ENCODE results near the gene MT1F.

Gene MT1F

GRCh38 chr16:56633535-56633934 is 24.2 kb upstream of the MT1F start:
- H3K4me3 ChIP-seq (ENCODE audit: low read length), result no peak overlapping the region
- peaks cover 92% of the 10 kb centered on the region for H3K27me3 ChIP-seq (ENCODE audit: insufficient read depth, low read length, poor library complexity)
- no peaks in the 10 kb centered on the region for H3K4me1 ChIP-seq (ENCODE audit: control insufficient read depth, low read depth, low read length)
- no peak overlapping the region for H2AK5ac ChIP-seq (ENCODE audit: low read length)
- H3K18ac ChIP-seq (ENCODE audit: low read length), result no peak overlapping the region
- no peak overlapping the region for H3K23ac ChIP-seq (ENCODE audit: low read length)
- no peak overlapping the region for H3K56ac ChIP-seq (ENCODE audit: low read length)
- WGBS (ENCODE audit: extremely low coverage, insufficient coverage, low lambda C conversion rate), result no CpG with 5 or more reads among the region's 7 CpGs
- DNase-seq, result no peak
- H2BK5ac ChIP-seq (ENCODE audit: low read length), result no peak overlapping the region
- H2BK15ac ChIP-seq (replicated peaks; ENCODE audit: low read depth), result no peak overlapping the region
- H3K9ac ChIP-seq (ENCODE audit: low read length), result no peak overlapping the region
- H3K79me1 ChIP-seq (ENCODE audit: low read length), result no peaks in the 10 kb centered on the region
- H4K5ac ChIP-seq (ENCODE audit: low read length), result no peak overlapping the region
- H4K8ac ChIP-seq (ENCODE audit: low read depth, low read length), result no peak overlapping the region
- no peak overlapping the region for H3K4ac ChIP-seq (ENCODE audit: low read depth, low read length)
- no peak overlapping the region for H2BK120ac ChIP-seq (ENCODE audit: low read depth, low read length)
- H3K4me2 ChIP-seq (ENCODE audit: low read length), result no peak overlapping the region
- no peak overlapping the region for H3K27ac ChIP-seq (ENCODE audit: low read depth, low read length)
- no peaks in the 10 kb centered on the region for H3K36me3 ChIP-seq (ENCODE audit: control insufficient read depth, insufficient read depth, low read length)
- H3K79me2 ChIP-seq (ENCODE audit: control insufficient read depth, insufficient read depth, low read length), result no peaks in the 10 kb centered on the region

GRCh38 chr16:56634715-56635440 is 22.9 kb upstream of the MT1F start:
- Histone ChIP-seq H3K27me3 (ENCODE audit: insufficient read depth, low read length, poor library complexity) (peaks cover 92% of the 10 kb centered on the region), H3K4me2 (ENCODE audit: low read length) (no peak overlapping the region), H4K8ac (ENCODE audit: low read depth, low read length) (no peak overlapping the region), H2BK5ac (ENCODE audit: low read length) (no peak overlapping the region), H3K9ac (ENCODE audit: low read length) (no peak overlapping the region), H3K23ac (ENCODE audit: low read length) (no peak overlapping the region), H3K4me1 (ENCODE audit: control insufficient read depth, low read depth, low read length) (no peaks in the 10 kb centered on the region), H4K5ac (ENCODE audit: low read length) (no peak overlapping the region), H3K18ac (ENCODE audit: low read length) (no peak overlapping the region), H3K27ac (ENCODE audit: low read depth, low read length) (no peak overlapping the region), H3K79me2 (ENCODE audit: control insufficient read depth, insufficient read depth, low read length) (no peaks in the 10 kb centered on the region), H3K4me3 (ENCODE audit: low read length) (no peak overlapping the region), H3K4ac (ENCODE audit: low read depth, low read length) (no peak overlapping the region), H3K56ac (ENCODE audit: low read length) (peak overlapping the region; percentile 7), H3K79me1 (ENCODE audit: low read length) (no peaks in the 10 kb centered on the region), H3K36me3 (ENCODE audit: control insufficient read depth, insufficient read depth, low read length) (no peaks in the 10 kb centered on the region), H2BK15ac (replicated peaks; ENCODE audit: low read depth) (no peak overlapping the region), H2AK5ac (ENCODE audit: low read length) (no peak overlapping the region), H2BK120ac (ENCODE audit: low read depth, low read length) (no peak overlapping the region)
- no peak for DNase-seq
- WGBS (ENCODE audit: extremely low coverage, insufficient coverage, low lambda C conversion rate), result no CpG with 5 or more reads among the region's 47 CpGs

GRCh38 chr16:56635441-56635967 is 22.3 kb upstream of the MT1F start:
- H3K4me2 ChIP-seq (ENCODE audit: low read length), result no peak overlapping the region
- H3K4ac ChIP-seq (ENCODE audit: low read depth, low read length), result no peak overlapping the region
- H2AK5ac ChIP-seq (ENCODE audit: low read length), result no peak overlapping the region
- no peak for DNase-seq
- H3K23ac ChIP-seq (ENCODE audit: low read length), result no peak overlapping the region
- H4K5ac ChIP-seq (ENCODE audit: low read length), result no peak overlapping the region
- H3K56ac ChIP-seq (ENCODE audit: low read length), result peak overlapping the region; percentile 7
- H3K27me3 ChIP-seq (ENCODE audit: insufficient read depth, low read length, poor library complexity), result peaks cover 92% of the 10 kb centered on the region
- H3K36me3 ChIP-seq (ENCODE audit: control insufficient read depth, insufficient read depth, low read length), result no peaks in the 10 kb centered on the region
- no CpG with 5 or more reads among the region's 40 CpGs for WGBS (ENCODE audit: extremely low coverage, insufficient coverage, low lambda C conversion rate)
- no peak overlapping the region for H2BK120ac ChIP-seq (ENCODE audit: low read depth, low read length)
- H3K79me2 ChIP-seq (ENCODE audit: control insufficient read depth, insufficient read depth, low read length), result no peaks in the 10 kb centered on the region
- no peak overlapping the region for H2BK5ac ChIP-seq (ENCODE audit: low read length)
- H3K79me1 ChIP-seq (ENCODE audit: low read length), result no peaks in the 10 kb centered on the region
- no peak overlapping the region for H3K9ac ChIP-seq (ENCODE audit: low read length)
- H3K27ac ChIP-seq (ENCODE audit: low read depth, low read length), result no peak overlapping the region
- no peaks in the 10 kb centered on the region for H3K4me1 ChIP-seq (ENCODE audit: control insufficient read depth, low read depth, low read length)
- no peak overlapping the region for H2BK15ac ChIP-seq (replicated peaks; ENCODE audit: low read depth)
- H3K4me3 ChIP-seq (ENCODE audit: low read length), result no peak overlapping the region
- no peak overlapping the region for H3K18ac ChIP-seq (ENCODE audit: low read length)
- no peak overlapping the region for H4K8ac ChIP-seq (ENCODE audit: low read depth, low read length)

- Histone ChIP-seq H4K5ac (ENCODE audit: low read length) (no peak overlapping the region), H3K79me2 (ENCODE audit: control insufficient read depth, insufficient read depth, low read length) (no peaks in the 10 kb centered on the region), H3K27ac (ENCODE audit: low read depth, low read length) (no peak overlapping the region), H3K9ac (ENCODE audit: low read length) (no peak overlapping the region), H3K18ac (ENCODE audit: low read length) (no peak overlapping the region), H3K79me1 (ENCODE audit: low read length) (no peaks in the 10 kb centered on the region), H2AK5ac (ENCODE audit: low read length) (no peak overlapping the region), H4K8ac (ENCODE audit: low read depth, low read length) (no peak overlapping the region), H2BK15ac (replicated peaks; ENCODE audit: low read depth) (no peak overlapping the region), H3K56ac (ENCODE audit: low read length) (no peak overlapping the region), H2BK5ac (ENCODE audit: low read length) (no peak overlapping the region), H3K4ac (ENCODE audit: low read depth, low read length) (no peak overlapping the region), H3K4me3 (ENCODE audit: low read length) (no peak overlapping the region), H3K27me3 (ENCODE audit: insufficient read depth, low read length, poor library complexity) (peaks cover 90% of the 10 kb centered on the region), H3K4me2 (ENCODE audit: low read length) (no peak overlapping the region), H3K36me3 (ENCODE audit: control insufficient read depth, insufficient read depth, low read length) (no peaks in the 10 kb centered on the region), H3K4me1 (ENCODE audit: control insufficient read depth, low read depth, low read length) (no peaks in the 10 kb centered on the region), H2BK120ac (ENCODE audit: low read depth, low read length) (no peak overlapping the region), H3K23ac (ENCODE audit: low read length) (no peak overlapping the region)
- no peak for DNase-seq
- WGBS (ENCODE audit: extremely low coverage, insufficient coverage, low lambda C conversion rate), result no CpG with 5 or more reads among the region's 9 CpGs
Measured at GRCh38 chr16:56636616-56637413, 20.9 kb upstream of the MT1F start.

- no peaks in the 10 kb centered on the region for H3K4me1 ChIP-seq (ENCODE audit: control insufficient read depth, low read depth, low read length)
- H3K36me3 ChIP-seq (ENCODE audit: control insufficient read depth, insufficient read depth, low read length), result no peaks in the 10 kb centered on the region
- no peak within 1 kb of the TSS for H2BK5ac ChIP-seq (ENCODE audit: low read length)
- H3K79me2 ChIP-seq (ENCODE audit: control insufficient read depth, insufficient read depth, low read length), result no peaks in the 10 kb centered on the region
- WGBS (ENCODE audit: extremely low coverage, insufficient coverage, low lambda C conversion rate), result no CpG with 5 or more reads among the region's 68 CpGs
- H3K27ac ChIP-seq (ENCODE audit: low read depth, low read length), result no peak within 1 kb of the TSS
- no peak within 1 kb of the TSS for H2BK120ac ChIP-seq (ENCODE audit: low read depth, low read length)
- peak; percentile 45 for DNase-seq
- H3K4me3 ChIP-seq (ENCODE audit: low read length), result no peak within 1 kb of the TSS
- H3K56ac ChIP-seq (ENCODE audit: low read length), result peak within 1 kb of the TSS; percentile 64
- no peak within 1 kb of the TSS for H4K8ac ChIP-seq (ENCODE audit: low read depth, low read length)
- no peak within 1 kb of the TSS for H2BK15ac ChIP-seq (replicated peaks; ENCODE audit: low read depth)
- H3K4ac ChIP-seq (ENCODE audit: low read depth, low read length), result no peak within 1 kb of the TSS
- H3K27me3 ChIP-seq (ENCODE audit: insufficient read depth, low read length, poor library complexity), result peaks cover 90% of the 10 kb centered on the region
- no peak within 1 kb of the TSS for H3K18ac ChIP-seq (ENCODE audit: low read length)
- peak within 1 kb of the TSS; percentile 49 for H3K9ac ChIP-seq (ENCODE audit: low read length)
- no peak within 1 kb of the TSS for H2AK5ac ChIP-seq (ENCODE audit: low read length)
- no peak within 1 kb of the TSS for H3K23ac ChIP-seq (ENCODE audit: low read length)
- H3K79me1 ChIP-seq (ENCODE audit: low read length), result no peaks in the 10 kb centered on the region
- H4K5ac ChIP-seq (ENCODE audit: low read length), result no peak within 1 kb of the TSS
- peak within 1 kb of the TSS; percentile 44 for H3K4me2 ChIP-seq (ENCODE audit: low read length)
Measured at GRCh38 chr16:56637814-56638750, 19.7 kb upstream of the MT1F start, which contains the start of gene MT1A. MT1A (plus strand) TSS chr16:56638666; CDS start chr16:56638739, 73 bp downstream.

All from mesendoderm (in vitro differentiated cells).